Ishikawa (cell line): ENCODE measurements around the gene STK32C.

Experiments used
- EP300 ChIP-seq: IDR thresholded peaks from 2 replicates; pipeline ENCODE4 v1.6.1; 2012; ENCODE audit warnings: borderline replicate concordance
- FOXM1 ChIP-seq: IDR thresholded peaks from 2 replicates; pipeline ENCODE4 v1.6.1; 2012; ENCODE audit warnings: low read depth, borderline replicate concordance
- TF ChIP-seq, protein P1 (sequence below): IDR thresholded peaks from 2 replicates; pipeline ENCODE4 v1.6.1; 2012

DNA sequence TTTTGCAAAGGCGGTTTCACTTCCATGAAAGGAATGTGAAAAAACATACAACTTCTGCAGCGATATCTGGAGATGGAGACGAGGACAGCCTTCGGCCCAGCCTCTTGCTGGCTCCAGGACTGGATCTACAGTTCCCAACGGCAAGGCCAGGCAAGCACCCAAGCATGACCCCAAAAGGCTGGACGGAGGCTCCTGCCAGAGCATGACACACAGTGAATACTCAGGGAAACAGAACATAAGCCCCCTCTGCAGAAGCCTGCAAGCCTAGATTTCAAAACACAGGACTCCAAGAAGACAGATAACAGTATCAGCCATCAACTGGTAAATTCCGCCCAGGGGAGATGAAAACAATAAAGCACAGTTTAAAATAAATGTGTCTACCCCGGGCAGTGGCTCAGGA is 21.0 kb upstream of the STK32C start:
- no peak for TF ChIP-seq EP300
- TF ChIP-seq, protein P1, sequence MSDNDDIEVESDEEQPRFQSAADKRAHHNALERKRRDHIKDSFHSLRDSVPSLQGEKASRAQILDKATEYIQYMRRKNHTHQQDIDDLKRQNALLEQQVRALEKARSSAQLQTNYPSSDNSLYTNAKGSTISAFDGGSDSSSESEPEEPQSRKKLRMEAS, result no peak
- TF ChIP-seq FOXM1, result no peak
